HCT116 (cell line): ENCODE measurements around the gene CNDP2. TPM values are rescaled to one million over a fixed set of nuclear protein-coding genes. Genes with fewer than 3 reads are reported as not detected.

Experiments used
- ATAC-seq: fragments of 200-7000 bp; cut with Tn5 transposase; 2 replicates; pipeline ENCODE4 v1.9.1; 2020; ENCODE audit warnings: mild to moderate bottlenecking, moderate library complexity
- BruUV-seq: library from RNA; stranded (reverse); fragments of 400-500 nt; replicated peaks from 2 replicates; lab custom pipeline; 2021; lab: Mats Ljungman, UMichigan
- CTCF ChIA-PET: fragments of 300-600 bp; sonication (Branson Sonifier 250); formaldehyde crosslinking; loops from one replicate; lab custom pipeline; 2021; ENCODE audit warnings: antibody characterized with exemption; lab: Charles Lee
- POLR2A ChIA-PET: fragments of 300-600, 350-600 bp; sonication (Branson Sonifier 250); formaldehyde crosslinking; loops from one replicate; lab custom pipeline; 2021; ENCODE audit warnings: antibody characterized with exemption; lab: Charles Lee
- RAD21 ChIA-PET, 2 experiments: fragments of 300-600 bp; sonication (Branson Sonifier 250); formaldehyde crosslinking; loops; one replicate each; lab custom pipeline; 2023; ENCODE audit warnings: low total read pairs in 2 of 2; ENCODE audit not compliant: uncharacterized antibody in 2 of 2, unreplicated experiment in 2 of 2, low non-redundant PET in 1 of 2; lab: Charles Lee
- DNase-seq: peaks from one replicate; pipeline ENCODE4 v3.0.0-alpha.2; 2010; ENCODE audit warnings: low read depth, low spot score
- H2AFZ ChIP-seq: fragments of 200-600 bp; shearing (Covaris generic), sonication (generic); 2 replicates; pipeline ENCODE4 v1.6.1; 2017; ENCODE audit warnings: low read depth, mixed run types, mixed read lengths, antibody characterized with exemption, low read length; ENCODE audit not compliant: poor library complexity, severe bottlenecking
- H3K27ac ChIP-seq: 2 replicates; pipeline ENCODE4 v1.5.1; 2012; ENCODE audit warnings: low read depth, low read length
- H3K27me3 ChIP-seq: fragments of 200-600 bp; sonication (generic); 2 replicates; pipeline ENCODE4 v1.6.1; 2016; ENCODE audit warnings: mixed run types, low read length, mixed read lengths; ENCODE audit not compliant: insufficient read depth
- H3K36me3 ChIP-seq, 2 experiments: fragments of 200-500 bp in 1 of 2; fragments of 200-600 bp in 1 of 2; sonication (Bioruptor generic) in 1 of 2; sonication (generic) in 1 of 2; 2 replicates each; pipeline versions ENCODE4 v1.5.1 to v1.6.1; 2014 to 2016; ENCODE audit warnings: low read length in 2 of 2, inconsistent platforms in 1 of 2, mixed read lengths in 1 of 2, mixed run types in 1 of 2; ENCODE audit not compliant: insufficient read depth in 2 of 2, control insufficient read depth in 1 of 2
- H3K4me1 ChIP-seq, 2 experiments: fragments of 200-600 bp in 1 of 2; sonication (generic) in 1 of 2; 2 replicates each; pipeline versions ENCODE4 v1.5.1 to v1.6.1; 2012 to 2017; ENCODE audit warnings: low read length in 2 of 2, inconsistent platforms in 1 of 2, mild to moderate bottlenecking in 1 of 2, mixed read lengths in 1 of 2, mixed run types in 1 of 2, moderate library complexity in 1 of 2; ENCODE audit not compliant: insufficient read depth in 2 of 2, control insufficient read depth in 1 of 2
- H3K4me2 ChIP-seq: fragments of 200-600 bp; sonication (generic); 2 replicates; pipeline ENCODE4 v1.6.1; 2017; ENCODE audit warnings: mixed run types, low read length, mixed read lengths
- H3K4me3 ChIP-seq, 2 experiments: fragments of 200-600 bp in 1 of 2; sonication (generic) in 1 of 2; replicated peaks in 1 of 2; 2 replicates each; pipeline ENCODE4 v1.5.1; 2011 to 2016; ENCODE audit warnings: low read length in 2 of 2, control low read depth in 1 of 2, low read depth in 1 of 2, mild to moderate bottlenecking in 1 of 2, mixed read lengths in 1 of 2, mixed run types in 1 of 2
- H3K79me2 ChIP-seq: fragments of 200-600 bp; sonication (generic); 2 replicates; pipeline ENCODE4 v1.6.1; 2017; ENCODE audit warnings: mild to moderate bottlenecking, mixed run types, low read length, moderate library complexity, mixed read lengths; ENCODE audit not compliant: insufficient read depth
- H3K9ac ChIP-seq: fragments of 200-600 bp; sonication (generic); 2 replicates; pipeline ENCODE4 v1.6.1; 2016; ENCODE audit warnings: low read length, mixed read lengths
- H3K9me2 ChIP-seq: fragments of 200-600 bp; sonication (generic), shearing (Covaris generic); 2 replicates; pipeline ENCODE4 v1.6.1; 2017; ENCODE audit warnings: mixed run types, mild to moderate bottlenecking, moderate library complexity; ENCODE audit not compliant: insufficient read depth
- H3K9me3 ChIP-seq, 2 experiments: fragments of 200-500 bp in 1 of 2; fragments of 200-600 bp in 1 of 2; sonication (Bioruptor generic) in 1 of 2; sonication (generic) in 1 of 2; 2 replicates each; pipeline ENCODE4 v1.6.1; 2014 to 2017; ENCODE audit warnings: low read length in 2 of 2, mixed read lengths in 2 of 2, inconsistent platforms in 1 of 2, low read depth in 1 of 2, mild to moderate bottlenecking in 1 of 2, mixed run types in 1 of 2, moderate library complexity in 1 of 2; ENCODE audit not compliant: control insufficient read depth in 1 of 2, insufficient read depth in 1 of 2
- H4K20me1 ChIP-seq: fragments of 200-600 bp; sonication (generic), shearing (Covaris generic); 2 replicates; pipeline ENCODE4 v1.6.1; 2017; ENCODE audit warnings: mixed run types, mild to moderate bottlenecking, moderate library complexity; ENCODE audit not compliant: insufficient read depth
- CEBPB ChIP-seq: IDR thresholded peaks from 2 replicates; pipeline ENCODE4 v1.6.1; 2012; ENCODE audit warnings: low read depth
- EZH2 ChIP-seq: fragments of 200-600 bp; sonication (generic); IDR thresholded peaks from 2 replicates; pipeline ENCODE4 v1.6.1; 2017; ENCODE audit warnings: antibody characterized with exemption, mixed run types
- EZH2phosphoT487 ChIP-seq: fragments of 200-600 bp; IDR thresholded peaks from 2 replicates; pipeline ENCODE4 v1.6.1; 2018; ENCODE audit warnings: antibody characterized with exemption, borderline replicate concordance
- FOSL1 ChIP-seq: IDR thresholded peaks from 2 replicates; pipeline ENCODE4 v1.6.1; 2012; ENCODE audit warnings: low read depth
- POLR2A ChIP-seq: IDR thresholded peaks from 2 replicates; pipeline ENCODE4 v1.7.0; 2011; ENCODE audit warnings: borderline replicate concordance; ENCODE audit not compliant: insufficient read depth, insufficient read length; ENCODE audit errors: extremely low read depth
- POLR2AphosphoS5 ChIP-seq: IDR thresholded peaks from 2 replicates; pipeline ENCODE4 v1.6.1; 2011; ENCODE audit warnings: mild to moderate bottlenecking, low read depth, low read length, moderate library complexity
- SIN3A ChIP-seq: IDR thresholded peaks from 2 replicates; pipeline ENCODE4 v1.6.1; 2012; ENCODE audit warnings: low read depth
- SP1 ChIP-seq: IDR thresholded peaks from 2 replicates; pipeline ENCODE4 v1.6.1; 2012; ENCODE audit warnings: low read depth
- TCF7L2 ChIP-seq: IDR thresholded peaks from 2 replicates; pipeline ENCODE4 v1.7.0; 2011; ENCODE audit warnings: borderline replicate concordance, inconsistent platforms; ENCODE audit not compliant: insufficient read depth, insufficient read length; ENCODE audit errors: extremely low read depth
- YY1 ChIP-seq: IDR thresholded peaks from 2 replicates; pipeline ENCODE4 v1.6.1; 2011; ENCODE audit warnings: low read length, low read depth, moderate library complexity, mild to moderate bottlenecking; ENCODE audit not compliant: insufficient replicate concordance; ENCODE audit errors: extremely low read depth
- ZFX ChIP-seq: fragments of 450-650 bp; IDR thresholded peaks from 2 replicates; pipeline ENCODE4 v1.6.1; 2017
- ZNF274 ChIP-seq: fragments of 200-500 bp; sonication (Bioruptor generic); IDR thresholded peaks from 2 replicates; pipeline ENCODE4 v1.6.1; 2014; ENCODE audit warnings: mild to moderate bottlenecking, low read depth, low read length, inconsistent platforms
- intact Hi-C: fragments of 100-400 bp; cut with micrococcal nuclease; formaldehyde crosslinking; loops from 2 replicates; pipeline ENCODE4 v1.10.0; 2022
- total RNA-seq: library from RNA; stranded (reverse); gene quantifications from one replicate; pipeline ENCODE4 v1.2.1, GENCODE V29; 2021; ENCODE audit not compliant: unreplicated experiment
- TF ChIP-seq, protein P1 (sequence below): IDR thresholded peaks from 2 replicates; pipeline ENCODE4 v1.6.1; 2012
- TF ChIP-seq, protein P2 (sequence below), 3 experiments: fragments of 200-600 bp in 1 of 3; sonication (generic) in 1 of 3; IDR thresholded peaks in 2 of 3; conservative IDR thresholded peaks in 1 of 3; 2 replicates each; pipeline ENCODE4 v1.5.1; 2012 to 2017; ENCODE audit warnings: low read depth in 2 of 3, low read length in 2 of 3, antibody characterized with exemption in 1 of 3, borderline replicate concordance in 1 of 3, control low read depth in 1 of 3, mild to moderate bottlenecking in 1 of 3, mixed read lengths in 1 of 3, mixed run types in 1 of 3, moderate library complexity in 1 of 3; ENCODE audit not compliant: insufficient read depth in 1 of 3
- TF ChIP-seq, protein P3 (sequence below): IDR thresholded peaks from 2 replicates; pipeline ENCODE4 v1.6.1; 2012

The CNDP2 gene
- total RNA-seq, 1 experiment from 2014 or later: 112 TPM

DNA sequence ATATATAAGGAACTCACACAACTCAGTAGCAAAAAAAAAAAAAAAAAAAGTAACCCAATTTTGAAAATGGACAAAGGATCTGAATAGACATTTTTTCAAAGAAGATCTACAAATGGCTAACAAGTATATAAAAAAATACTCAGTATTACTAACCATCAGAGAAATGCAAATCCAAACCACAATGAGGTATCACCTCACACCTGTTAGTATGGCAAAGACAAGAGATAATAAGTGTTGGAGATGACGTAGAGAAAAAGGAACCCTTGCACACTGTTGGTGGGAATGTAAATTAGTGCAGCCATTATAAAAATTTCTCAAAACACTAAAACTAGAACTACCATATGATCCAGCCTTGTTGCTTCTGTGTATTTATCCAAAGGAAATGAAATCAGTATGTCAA lies 32.3 kb downstream of the CNDP2 start:
- Histone ChIP-seq H3K9ac (no peak overlapping the region), H3K4me2 (no peak overlapping the region), H3K9me3 (no peaks in the 10 kb centered on the region), H4K20me1 (no peaks in the 10 kb centered on the region), H3K9me2 (no peaks in the 10 kb centered on the region), H3K79me2 (no peaks in the 10 kb centered on the region), H3K27me3 (peaks cover 4% of the 10 kb centered on the region; the same call in 1 of the 2 replicates), H3K4me1 (no peaks in the 10 kb centered on the region), H3K4me3 (no peak overlapping the region), H3K27ac (no peak overlapping the region), H3K36me3 (no peaks in the 10 kb centered on the region), H2AFZ (no peak overlapping the region)
- POLR2A ChIA-PET: no interaction called here
- RAD21 ChIA-PET: no interaction called here
- BruUV-seq: no TSS peak
- CTCF ChIA-PET: no interaction called here
- DNase-seq (no peak), ATAC-seq (no peak)
- TF ChIP-seq ZNF274: no peak
- no peak for TF ChIP-seq SIN3A
- TF ChIP-seq ZFX: no peak
- no peak for TF ChIP-seq CEBPB
- TF ChIP-seq, protein P1, sequence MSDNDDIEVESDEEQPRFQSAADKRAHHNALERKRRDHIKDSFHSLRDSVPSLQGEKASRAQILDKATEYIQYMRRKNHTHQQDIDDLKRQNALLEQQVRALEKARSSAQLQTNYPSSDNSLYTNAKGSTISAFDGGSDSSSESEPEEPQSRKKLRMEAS: no peak
- no peak for TF ChIP-seq SP1
- TF ChIP-seq TCF7L2: no peak
- TF ChIP-seq POLR2AphosphoS5: no peak
- TF ChIP-seq EZH2phosphoT487: no peak
- TF ChIP-seq, protein P2, sequence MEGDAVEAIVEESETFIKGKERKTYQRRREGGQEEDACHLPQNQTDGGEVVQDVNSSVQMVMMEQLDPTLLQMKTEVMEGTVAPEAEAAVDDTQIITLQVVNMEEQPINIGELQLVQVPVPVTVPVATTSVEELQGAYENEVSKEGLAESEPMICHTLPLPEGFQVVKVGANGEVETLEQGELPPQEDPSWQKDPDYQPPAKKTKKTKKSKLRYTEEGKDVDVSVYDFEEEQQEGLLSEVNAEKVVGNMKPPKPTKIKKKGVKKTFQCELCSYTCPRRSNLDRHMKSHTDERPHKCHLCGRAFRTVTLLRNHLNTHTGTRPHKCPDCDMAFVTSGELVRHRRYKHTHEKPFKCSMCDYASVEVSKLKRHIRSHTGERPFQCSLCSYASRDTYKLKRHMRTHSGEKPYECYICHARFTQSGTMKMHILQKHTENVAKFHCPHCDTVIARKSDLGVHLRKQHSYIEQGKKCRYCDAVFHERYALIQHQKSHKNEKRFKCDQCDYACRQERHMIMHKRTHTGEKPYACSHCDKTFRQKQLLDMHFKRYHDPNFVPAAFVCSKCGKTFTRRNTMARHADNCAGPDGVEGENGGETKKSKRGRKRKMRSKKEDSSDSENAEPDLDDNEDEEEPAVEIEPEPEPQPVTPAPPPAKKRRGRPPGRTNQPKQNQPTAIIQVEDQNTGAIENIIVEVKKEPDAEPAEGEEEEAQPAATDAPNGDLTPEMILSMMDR (IDR thresholded peaks at IDR 0.05 in 2 of 3, conservative IDR thresholded peaks at IDR 0.05 in 1 of 3; ENCODE audit: borderline replicate concordance in 1 of 3, insufficient read depth in 1 of 3, low read depth in 2 of 3, low read length in 2 of 3): no peak
- no peak for TF ChIP-seq FOSL1
- TF ChIP-seq YY1: no peak
- no peak for TF ChIP-seq POLR2A
- TF ChIP-seq, protein P3, sequence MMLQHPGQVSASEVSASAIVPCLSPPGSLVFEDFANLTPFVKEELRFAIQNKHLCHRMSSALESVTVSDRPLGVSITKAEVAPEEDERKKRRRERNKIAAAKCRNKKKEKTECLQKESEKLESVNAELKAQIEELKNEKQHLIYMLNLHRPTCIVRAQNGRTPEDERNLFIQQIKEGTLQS: no peak
- no peak for TF ChIP-seq EZH2
- intact Hi-C loops: no loop called here
